Measurements from ENCODE around the gene CHRM5. TPM values are rescaled to one million over a fixed set of nuclear protein-coding genes. Genes with fewer than 3 reads are reported as not detected.
A peak's percentile ranks its signal among the peaks of the same experiment; 100 is the strongest.

Gene CHRM5
- total and polyA plus RNA-seq, 2 experiments from 2014 or later: not detected

GRCh38 chr15:34101366-34102174, 133.3 kb downstream of the CHRM5 start, which contains the start of the genes EMC7 and PGBD4:
Gene EMC7, minus strand, starts transcription at chr15:34101862. Its CDS starts 23 bp downstream, at chr15:34101839.
Gene PGBD4, plus strand, starts transcription at chr15:34102083. Its CDS starts 449 bp downstream, at chr15:34102532.
- peak; percentile 99 for DNase-seq (ENCODE audit: low spot score)
- peak within 1 kb of the TSS; percentile 85 for H3K4me2 ChIP-seq
- peaks cover 45% of the 10 kb centered on the region for H3K79me2 ChIP-seq
- H3K9me2 ChIP-seq (replicated peaks; ENCODE audit: insufficient read depth): no peaks in the 10 kb centered on the region
- H3K36me3 ChIP-seq (replicated peaks; ENCODE audit: insufficient read depth, low read depth): no peaks in the 10 kb centered on the region
- H3K9me3 ChIP-seq (ENCODE audit: low read depth): no peaks in the 10 kb centered on the region
- H3K4me3 ChIP-seq: peak within 1 kb of the TSS; percentile 54
- no peaks in the 10 kb centered on the region for H3K27me3 ChIP-seq
- H4K20me1 ChIP-seq (ENCODE audit: insufficient read depth, poor library complexity, severe bottlenecking): no peaks in the 10 kb centered on the region
- peaks cover 14% of the 10 kb centered on the region for H3K4me1 ChIP-seq (ENCODE audit: insufficient read depth)
- H3K27ac ChIP-seq: peak within 1 kb of the TSS; percentile 90
- under 1% methylated on average over 48 of the region's 48 CpGs for WGBS (ENCODE audit: low lambda C conversion rate, missing lambda C conversion rate)
- TF ChIP-seq EZH2 (IDR thresholded peaks at IDR 0.05; ENCODE audit: borderline replicate concordance): no peak
- H2AFZ ChIP-seq: peak within 1 kb of the TSS; percentile 79

DNA sequence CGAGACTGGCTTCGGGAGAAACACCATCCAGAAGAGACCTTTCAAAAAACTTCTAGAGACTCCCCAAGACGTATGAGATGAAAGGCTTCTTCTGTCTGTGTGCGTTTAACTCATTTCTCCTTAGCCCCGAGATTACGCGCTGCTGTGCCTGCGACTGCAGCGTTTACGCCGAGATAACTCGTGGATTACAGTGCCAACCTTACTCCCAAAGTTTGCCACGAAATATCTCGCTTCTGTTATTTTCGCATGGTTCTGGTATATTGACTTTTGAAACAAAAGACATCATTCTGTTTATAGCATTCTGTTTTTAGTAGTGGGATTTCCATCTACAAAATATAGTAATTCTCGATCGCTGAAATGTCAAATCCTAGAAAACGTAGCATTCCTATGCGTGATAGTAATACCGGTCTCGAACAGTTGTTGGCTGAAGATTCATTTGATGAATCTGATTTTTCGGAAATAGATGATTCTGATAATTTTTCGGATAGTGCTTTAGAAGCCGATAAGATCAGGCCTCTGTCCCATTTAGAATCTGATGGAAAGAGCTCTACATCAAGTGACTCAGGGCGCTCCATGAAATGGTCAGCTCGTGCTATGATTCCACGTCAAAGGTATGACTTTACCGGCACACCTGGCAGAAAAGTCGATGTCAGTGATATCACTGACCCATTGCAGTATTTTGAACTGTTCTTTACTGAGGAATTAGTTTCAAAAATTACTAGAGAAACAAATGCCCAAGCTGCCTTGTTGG, 134.1 kb downstream of the CHRM5 start:
- Histone ChIP-seq H4K20me1 (ENCODE audit: insufficient read depth, poor library complexity, severe bottlenecking) (no peaks in the 10 kb centered on the region), H3K4me3 (peak overlapping the region; percentile 46), H3K27ac (peak overlapping the region; percentile 90), H3K4me2 (peak overlapping the region; percentile 81), H3K9me2 (replicated peaks; ENCODE audit: insufficient read depth) (no peaks in the 10 kb centered on the region), H3K27me3 (no peaks in the 10 kb centered on the region), H3K9me3 (ENCODE audit: low read depth) (no peaks in the 10 kb centered on the region), H3K79me2 (peaks cover 43% of the 10 kb centered on the region), H3K36me3 (replicated peaks; ENCODE audit: insufficient read depth, low read depth) (no peaks in the 10 kb centered on the region), H2AFZ (peak overlapping the region; percentile 77), H3K4me1 (ENCODE audit: insufficient read depth) (peaks cover 14% of the 10 kb centered on the region)
- 35% methylated on average over 29 of the region's 29 CpGs for WGBS (ENCODE audit: low lambda C conversion rate, missing lambda C conversion rate)
- TF ChIP-seq EZH2phosphoT487 (IDR thresholded peaks at IDR 0.05; ENCODE audit: low read depth, severe bottlenecking, unreplicated experiment): no peak
- no peak for TF ChIP-seq EZH2 (IDR thresholded peaks at IDR 0.05; ENCODE audit: borderline replicate concordance)
- TF ChIP-seq, protein P1, sequence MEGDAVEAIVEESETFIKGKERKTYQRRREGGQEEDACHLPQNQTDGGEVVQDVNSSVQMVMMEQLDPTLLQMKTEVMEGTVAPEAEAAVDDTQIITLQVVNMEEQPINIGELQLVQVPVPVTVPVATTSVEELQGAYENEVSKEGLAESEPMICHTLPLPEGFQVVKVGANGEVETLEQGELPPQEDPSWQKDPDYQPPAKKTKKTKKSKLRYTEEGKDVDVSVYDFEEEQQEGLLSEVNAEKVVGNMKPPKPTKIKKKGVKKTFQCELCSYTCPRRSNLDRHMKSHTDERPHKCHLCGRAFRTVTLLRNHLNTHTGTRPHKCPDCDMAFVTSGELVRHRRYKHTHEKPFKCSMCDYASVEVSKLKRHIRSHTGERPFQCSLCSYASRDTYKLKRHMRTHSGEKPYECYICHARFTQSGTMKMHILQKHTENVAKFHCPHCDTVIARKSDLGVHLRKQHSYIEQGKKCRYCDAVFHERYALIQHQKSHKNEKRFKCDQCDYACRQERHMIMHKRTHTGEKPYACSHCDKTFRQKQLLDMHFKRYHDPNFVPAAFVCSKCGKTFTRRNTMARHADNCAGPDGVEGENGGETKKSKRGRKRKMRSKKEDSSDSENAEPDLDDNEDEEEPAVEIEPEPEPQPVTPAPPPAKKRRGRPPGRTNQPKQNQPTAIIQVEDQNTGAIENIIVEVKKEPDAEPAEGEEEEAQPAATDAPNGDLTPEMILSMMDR (IDR thresholded peaks at IDR 0.05; ENCODE audit: poor library complexity): no peak
- DNase-seq (ENCODE audit: low spot score): no peak

- Histone ChIP-seq H3K9me3 (ENCODE audit: low read depth) (no peaks in the 10 kb centered on the region), H2AFZ (no peak overlapping the region), H3K9me2 (replicated peaks; ENCODE audit: insufficient read depth) (no peaks in the 10 kb centered on the region), H3K4me2 (no peak overlapping the region), H3K4me1 (ENCODE audit: insufficient read depth) (peaks cover 5% of the 10 kb centered on the region), H4K20me1 (ENCODE audit: insufficient read depth, poor library complexity, severe bottlenecking) (no peaks in the 10 kb centered on the region), H3K36me3 (replicated peaks; ENCODE audit: insufficient read depth, low read depth) (no peaks in the 10 kb centered on the region), H3K79me2 (peaks cover 5% of the 10 kb centered on the region), H3K27ac (no peak overlapping the region), H3K4me3 (no peak overlapping the region), H3K27me3 (no peaks in the 10 kb centered on the region)
- no peak for TF ChIP-seq EZH2phosphoT487 (IDR thresholded peaks at IDR 0.05; ENCODE audit: low read depth, severe bottlenecking, unreplicated experiment)
- no peak for TF ChIP-seq EZH2 (IDR thresholded peaks at IDR 0.05; ENCODE audit: borderline replicate concordance)
- TF ChIP-seq, protein P1 (IDR thresholded peaks at IDR 0.05; ENCODE audit: poor library complexity): no peak
- DNase-seq (ENCODE audit: low spot score): no peak
- WGBS (ENCODE audit: low lambda C conversion rate, missing lambda C conversion rate): 100% methylated on average over 1 of the region's 1 CpG
Measured at GRCh38 chr15:34106423-34106822, 138.1 kb downstream of the CHRM5 start.

GRCh38 chr15:34107315-34107714, 139.0 kb downstream of the CHRM5 start:
- H4K20me1 ChIP-seq (ENCODE audit: insufficient read depth, poor library complexity, severe bottlenecking): no peaks in the 10 kb centered on the region
- H3K36me3 ChIP-seq (replicated peaks; ENCODE audit: insufficient read depth, low read depth): no peaks in the 10 kb centered on the region
- H3K27ac ChIP-seq: no peak overlapping the region
- no peaks in the 10 kb centered on the region for H3K27me3 ChIP-seq
- DNase-seq (ENCODE audit: low spot score): no peak
- H3K79me2 ChIP-seq: peaks cover 5% of the 10 kb centered on the region
- H3K9me2 ChIP-seq (replicated peaks; ENCODE audit: insufficient read depth): no peaks in the 10 kb centered on the region
- H3K4me1 ChIP-seq (ENCODE audit: insufficient read depth): peaks cover 5% of the 10 kb centered on the region
- no peak overlapping the region for H3K4me3 ChIP-seq
- no peak for TF ChIP-seq EZH2phosphoT487 (IDR thresholded peaks at IDR 0.05; ENCODE audit: low read depth, severe bottlenecking, unreplicated experiment)
- no peak for TF ChIP-seq EZH2 (IDR thresholded peaks at IDR 0.05; ENCODE audit: borderline replicate concordance)
- TF ChIP-seq, protein P1 (IDR thresholded peaks at IDR 0.05; ENCODE audit: poor library complexity): no peak
- no peak overlapping the region for H2AFZ ChIP-seq
- 96% methylated on average over 2 of the region's 2 CpGs for WGBS (ENCODE audit: low lambda C conversion rate, missing lambda C conversion rate)
- no peak overlapping the region for H3K4me2 ChIP-seq
- H3K9me3 ChIP-seq (ENCODE audit: low read depth): no peaks in the 10 kb centered on the region
